Ammon's horn (tissue), 1 donor: ENCODE results near the gene POLR3G.

Experiments used
- DNase-seq: peaks from one replicate; pipeline ENCODE4 v3.0.0-alpha.2; 2016; ENCODE audit warnings: low spot score

POLR3G gene

GRCh38 chr5:90503596-90503995, 28.9 kb downstream of the POLR3G start:
- DNase-seq = no peak

DNA sequence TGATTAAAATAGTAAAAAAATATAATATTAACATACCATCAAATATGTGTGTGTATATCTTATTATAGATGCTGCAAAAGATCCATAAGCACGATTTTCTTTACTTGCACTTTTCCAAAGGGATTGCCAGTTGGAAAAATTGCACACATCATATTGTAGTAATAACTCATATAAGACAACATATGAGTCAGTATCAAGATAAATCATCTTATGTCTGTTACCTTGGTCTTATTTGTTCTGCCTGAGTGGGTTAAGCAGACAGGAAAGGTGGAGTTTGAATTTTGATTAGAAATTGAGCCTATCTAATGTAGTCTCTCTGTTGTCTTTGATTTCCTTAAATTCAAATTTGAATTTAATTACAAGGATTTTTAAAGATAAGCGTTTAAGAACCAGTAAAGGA, 30.1 kb downstream of the POLR3G start:
- no peak for DNase-seq

DNA sequence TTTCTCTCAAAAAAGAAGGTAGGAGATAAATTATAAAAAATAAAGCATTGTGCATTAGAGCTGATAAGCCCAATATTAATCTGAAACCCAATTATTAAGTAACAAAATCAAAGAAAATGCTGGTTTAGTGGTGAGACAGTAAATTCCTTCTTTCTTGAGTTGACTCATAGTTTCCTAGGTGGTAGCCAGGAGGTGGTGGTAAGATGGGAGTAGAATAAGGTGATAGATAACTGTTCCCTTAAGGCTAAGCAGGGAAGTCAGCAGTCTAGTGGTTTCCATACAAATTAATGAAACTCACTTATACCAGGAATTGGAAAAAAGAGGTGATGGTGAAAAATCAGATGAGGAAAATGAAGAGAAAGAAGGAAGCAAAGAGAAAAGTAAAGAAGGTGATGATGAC, 31.6 kb downstream of the POLR3G start:
- no peak for DNase-seq

DNA sequence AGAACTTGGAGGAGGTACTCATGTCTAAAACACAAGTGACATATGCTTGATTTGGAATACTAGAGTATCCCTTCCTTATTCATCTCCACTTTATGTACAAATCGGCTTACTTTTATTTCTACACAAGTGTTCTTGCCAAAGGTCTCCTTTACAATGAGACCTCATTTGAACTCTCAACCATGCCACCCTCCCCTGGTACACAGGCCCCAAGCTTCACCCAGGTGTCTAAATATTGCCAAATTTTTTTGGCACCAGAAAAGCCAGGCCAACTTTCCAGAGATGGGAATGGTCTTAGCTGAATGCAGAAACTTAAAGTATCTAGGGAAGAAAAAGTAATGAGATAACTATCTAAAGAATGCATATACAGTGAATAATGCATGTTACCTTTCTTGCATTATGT, 35.8 kb downstream of the POLR3G start:
- no peak for DNase-seq

DNA sequence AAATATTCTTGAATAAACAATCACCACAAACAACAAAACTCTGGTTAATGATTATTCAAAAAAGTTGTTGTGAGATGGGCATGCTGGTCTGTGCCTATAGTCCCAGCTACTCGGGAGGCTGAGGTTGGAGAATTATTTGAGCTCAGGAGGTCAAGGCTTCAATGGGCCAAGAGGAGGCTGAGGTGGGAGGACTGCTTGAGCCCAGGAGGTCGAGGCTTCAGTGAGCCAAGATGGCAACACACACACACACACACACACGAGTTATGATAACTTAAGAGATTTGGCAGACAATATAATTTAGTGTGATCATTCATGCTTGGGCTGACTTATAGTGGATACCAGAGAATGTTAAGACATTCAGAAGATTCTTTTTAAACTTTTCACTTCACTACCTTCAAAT, 39.9 kb downstream of the POLR3G start:
- DNase-seq = no peak

GRCh38 chr5:90518661-90519060, 44.0 kb downstream of the POLR3G start:
- DNase-seq = no peak

DNA sequence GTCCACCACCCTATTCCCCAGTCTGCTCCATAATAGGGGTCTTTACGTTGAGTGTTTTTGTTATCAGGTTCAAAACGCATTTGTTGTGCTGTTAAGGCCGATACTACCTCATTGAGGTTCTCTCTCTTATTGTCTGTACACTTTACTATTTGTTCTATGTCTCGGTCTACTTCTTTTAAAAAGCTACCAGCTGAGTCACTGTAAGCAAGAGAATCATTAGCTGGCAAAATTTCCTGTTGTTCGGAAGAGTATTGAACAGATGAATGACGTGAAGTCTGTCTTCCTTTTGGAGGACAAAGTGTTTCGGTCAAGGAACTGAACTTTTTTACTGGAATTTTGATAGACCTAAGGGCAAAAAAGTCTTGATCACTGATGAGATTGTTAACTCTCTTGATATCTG, 44.4 kb downstream of the POLR3G start:
- no peak for DNase-seq

- DNase-seq = peak; percentile 17
Observed at GRCh38 chr5:90528601-90529193, 54.0 kb downstream of the POLR3G start.

DNA sequence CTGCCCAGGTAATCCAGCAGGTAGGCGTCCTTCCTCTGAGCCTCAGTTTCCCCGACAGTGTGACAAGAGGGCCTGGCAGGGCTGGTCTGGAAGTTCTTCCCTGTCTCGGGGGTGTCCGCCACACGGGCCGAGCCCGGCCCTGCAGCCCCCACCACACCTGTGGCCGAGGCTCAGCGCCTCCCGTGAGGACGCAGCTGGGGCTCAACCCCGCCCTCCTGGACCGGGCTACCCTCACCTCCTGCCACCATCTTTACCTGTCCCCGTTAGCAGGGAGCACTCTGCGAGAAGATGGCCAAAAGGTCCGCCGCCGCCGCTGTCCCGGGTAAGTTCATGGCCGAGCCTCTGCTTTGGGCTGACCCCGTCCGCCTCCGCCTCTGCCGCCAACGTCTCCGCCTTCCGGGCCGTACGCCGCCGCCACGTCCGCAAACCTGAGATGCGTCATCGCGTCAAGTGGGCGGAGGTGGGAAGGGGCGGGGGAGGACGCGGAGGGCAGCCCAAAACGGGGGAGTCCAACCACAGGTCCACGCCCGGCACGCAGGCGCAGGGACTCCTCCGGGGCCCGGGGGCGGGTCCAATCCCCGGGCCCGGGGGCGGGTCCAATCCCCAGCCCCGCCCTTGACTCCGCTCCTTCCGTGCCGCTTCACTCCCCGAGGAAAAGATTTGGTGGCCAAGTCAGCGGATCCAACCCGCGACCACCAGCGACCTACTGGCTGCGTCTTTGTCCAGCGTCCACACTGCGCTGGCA, 54.7 kb downstream of the POLR3G start, which contains the start of gene LYSMD3:
TSS of gene LYSMD3 (minus strand) at position 391 of the 745 bp plus-strand sequence. CDS start 4,295 bp downstream, outside the sequence.
- DNase-seq = peak; percentile 98

DNA sequence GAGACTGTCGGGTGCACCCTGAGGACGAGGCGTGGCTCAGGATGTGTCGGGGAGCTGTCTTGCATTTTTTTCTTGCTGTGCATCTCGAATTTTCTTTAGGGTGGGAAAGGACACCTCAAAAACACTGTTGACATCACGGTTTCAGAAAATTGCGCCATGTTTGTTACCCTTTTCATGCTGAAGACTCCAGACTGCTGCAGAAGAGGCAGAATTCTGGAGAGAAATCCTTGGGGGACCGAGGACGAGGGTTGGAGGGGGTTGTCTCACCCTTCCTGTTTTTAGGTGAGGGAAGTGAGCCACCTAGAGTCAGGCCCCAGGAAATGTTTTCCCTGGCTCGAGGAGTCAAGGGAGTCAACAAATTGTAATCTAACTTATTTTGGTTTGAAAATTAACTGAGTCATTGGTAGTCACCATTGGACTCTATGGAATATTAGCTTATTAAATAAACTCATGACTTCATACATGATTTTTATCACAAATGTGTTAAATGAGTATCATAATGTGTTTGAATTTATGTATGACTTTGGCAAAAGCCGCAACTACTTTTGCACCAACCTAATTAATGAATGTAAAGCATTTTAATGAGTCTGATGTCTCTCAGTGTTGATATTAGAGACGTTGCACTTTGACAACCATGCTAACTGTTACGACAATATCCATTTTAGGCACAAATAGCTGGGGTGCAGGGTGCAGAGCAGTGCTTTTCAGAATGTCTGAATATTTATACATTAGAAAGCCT, 55.4 kb downstream of the POLR3G start:
- DNase-seq = peak; percentile 88

GRCh38 chr5:90530736-90531487, 56.2 kb downstream of the POLR3G start:
- DNase-seq = no peak

- no peak for DNase-seq
Observed at GRCh38 chr5:90533794-90534193, 59.1 kb downstream of the POLR3G start.

DNA sequence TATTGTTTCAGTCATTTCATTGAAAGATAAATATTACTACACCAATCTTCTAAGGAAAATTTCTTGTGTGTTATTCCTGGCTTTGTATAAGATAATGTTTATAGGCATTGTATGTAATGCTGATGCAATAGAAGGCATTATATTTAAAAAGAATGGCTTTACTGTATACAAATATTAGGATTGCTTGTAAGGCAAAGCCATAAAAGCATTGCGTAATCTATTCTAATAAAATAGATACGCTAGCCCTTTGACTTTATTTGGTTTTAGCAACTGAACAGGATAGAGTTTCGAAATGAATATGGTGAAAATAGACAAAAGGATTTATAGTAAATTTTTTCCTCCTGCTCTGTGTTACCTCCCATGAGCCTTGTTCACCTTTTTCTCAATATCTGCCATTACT, 60.3 kb downstream of the POLR3G start:
- no peak for DNase-seq

DNA sequence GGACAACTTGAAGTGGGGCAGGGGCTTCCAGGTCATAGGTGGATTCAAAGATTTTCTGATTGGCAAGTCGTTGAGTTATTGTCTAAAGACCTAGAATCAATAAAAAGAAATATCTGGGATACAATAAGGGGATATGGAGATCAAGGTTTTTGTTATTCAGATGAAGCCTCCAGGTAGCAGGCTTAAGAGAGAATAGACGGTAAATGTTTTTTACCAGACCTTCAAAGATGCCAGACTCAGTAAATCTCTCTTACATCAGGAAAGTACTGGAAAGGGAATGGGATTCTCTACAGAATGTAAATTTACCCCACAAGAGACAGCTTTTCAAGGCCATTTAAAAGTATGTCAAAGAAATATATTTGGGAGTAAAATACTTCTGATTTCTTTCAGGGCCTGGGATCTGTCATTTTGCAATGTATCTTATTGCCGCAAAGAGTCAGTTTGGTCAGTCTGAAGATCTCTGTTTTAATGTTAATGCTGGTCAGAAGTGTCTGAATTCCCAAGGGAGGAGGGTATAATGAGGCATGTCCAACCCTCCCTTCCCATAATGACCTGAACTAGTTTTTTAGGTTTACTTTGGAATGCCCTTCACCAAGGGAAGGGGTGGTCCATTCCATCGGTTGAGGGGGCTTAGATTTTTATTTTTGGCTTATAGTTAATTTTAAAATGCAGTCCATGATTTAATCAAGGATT, 68.3 kb downstream of the POLR3G start:
- DNase-seq = no peak

- no peak for DNase-seq
Observed at GRCh38 chr5:90545511-90545910, 70.8 kb downstream of the POLR3G start.

DNA sequence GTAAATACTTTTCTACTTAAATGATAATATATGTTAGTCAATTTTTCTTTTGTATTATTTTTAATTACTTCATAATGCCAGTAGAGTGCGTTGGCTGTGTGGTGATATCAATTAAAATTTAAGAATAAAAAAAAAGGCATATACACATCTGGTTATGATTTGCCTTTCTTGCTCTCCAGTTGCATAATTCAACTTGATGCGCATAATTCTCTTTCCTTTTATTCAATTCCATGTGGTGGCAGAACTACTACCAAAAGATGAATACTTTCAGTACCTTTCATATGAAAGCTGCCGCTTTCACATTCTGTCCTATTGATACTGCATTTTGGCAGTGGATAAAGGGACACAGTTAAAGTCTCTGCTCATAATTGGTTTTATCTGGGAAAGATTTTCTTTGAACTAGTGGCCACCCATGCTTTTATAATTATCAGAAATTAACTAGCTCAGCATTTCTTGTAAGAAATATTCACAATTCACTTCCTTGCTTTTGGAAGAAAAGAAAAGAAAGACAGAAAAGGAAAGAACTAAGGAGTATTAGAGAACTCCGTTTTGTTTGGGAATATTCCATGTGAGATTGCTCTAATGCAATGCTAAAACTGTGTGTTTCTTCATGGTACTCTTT, 71.7 kb downstream of the POLR3G start:
- DNase-seq = no peak

DNA sequence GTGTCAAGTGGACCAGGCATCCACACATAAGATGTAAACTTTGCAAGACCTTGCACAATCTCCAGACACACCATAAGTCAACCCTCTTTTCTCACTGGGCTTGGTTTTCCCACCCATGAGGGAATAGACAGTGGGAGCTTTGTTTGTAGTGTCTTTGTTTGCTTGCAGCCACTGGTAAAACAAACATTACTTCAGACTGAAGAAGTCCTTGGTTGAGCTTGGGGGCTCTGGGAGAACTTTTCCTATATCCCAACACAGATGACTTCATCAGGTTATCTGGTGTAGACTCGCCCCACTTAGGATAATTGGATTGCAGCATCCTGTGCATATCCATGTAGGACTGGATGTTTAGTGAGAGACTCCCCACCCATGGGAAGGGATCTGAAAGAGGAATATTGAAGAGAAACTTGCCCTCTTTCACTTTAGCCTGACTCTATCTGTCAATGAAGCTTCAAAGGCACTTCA, 72.4 kb downstream of the POLR3G start:
- no peak for DNase-seq

- peak; percentile 41 for DNase-seq
Observed at GRCh38 chr5:90548069-90548593, 73.5 kb downstream of the POLR3G start.

- no peak for DNase-seq
Observed at GRCh38 chr5:90549223-90549622, 74.6 kb downstream of the POLR3G start.

DNA sequence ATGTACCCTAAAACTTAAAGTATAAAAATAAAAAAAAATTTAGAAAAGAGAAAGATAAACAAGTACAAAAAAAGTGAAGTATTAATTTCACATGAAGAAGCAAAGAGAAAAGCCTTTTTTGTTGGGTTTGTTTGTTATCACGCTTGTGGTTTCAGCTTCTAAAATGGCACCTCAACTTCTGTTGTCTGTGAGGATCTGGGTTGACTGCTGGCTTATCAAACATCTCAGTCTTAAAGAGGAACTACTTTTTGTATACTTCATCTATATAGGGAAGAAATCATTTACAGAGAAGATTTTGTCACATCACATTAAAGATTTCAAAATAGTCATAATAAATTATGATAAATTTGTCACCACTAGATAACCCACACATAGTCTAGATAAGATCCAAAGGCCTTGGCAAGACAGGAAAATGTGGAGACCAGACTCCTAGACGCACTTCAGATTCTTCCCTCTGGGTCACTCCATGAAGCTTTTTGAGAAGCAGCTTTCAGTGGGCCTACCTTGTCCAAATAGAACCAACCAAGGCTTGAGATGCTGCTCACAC, 75.1 kb downstream of the POLR3G start:
- DNase-seq = no peak

GRCh38 chr5:90550963-90551362, 76.3 kb downstream of the POLR3G start:
- DNase-seq = no peak
